NOMO-1 treated with DMSO at 0.1 percent for 48 hours (cell line): ENCODE measurements around the gene SERPINB5.

Experiments used
- DNase-seq: peaks from one replicate; lab custom pipeline; 2025; ENCODE audit not compliant: unreplicated experiment; lab: John Stamatoyannopoulos, UW

The SERPINB5 gene

GRCh38 chr18:63523660-63524059 lies 46.9 kb downstream of the SERPINB5 start:
- no peak for DNase-seq

- no peak for DNase-seq
Observed at GRCh38 chr18:63527251-63527650, 50.5 kb downstream of the SERPINB5 start.

GRCh38 chr18:63528863-63529492 lies 52.2 kb downstream of the SERPINB5 start:
- no peak for DNase-seq

GRCh38 chr18:63532471-63532870 lies 55.7 kb downstream of the SERPINB5 start:
- DNase-seq, result no peak

GRCh38 chr18:63534615-63535014 lies 57.9 kb downstream of the SERPINB5 start:
- peak; percentile 74 for DNase-seq

- no peak for DNase-seq
Observed at GRCh38 chr18:63539904-63540510, 63.2 kb downstream of the SERPINB5 start.

- DNase-seq, result peak; percentile 16
Observed at GRCh38 chr18:63542069-63542468, 65.3 kb downstream of the SERPINB5 start, which contains the start of gene SERPINB12. SERPINB12 (plus strand) TSS chr18:63542369; CDS start chr18:63556160, 13,791 bp downstream.

GRCh38 chr18:63544017-63544416 lies 67.3 kb downstream of the SERPINB5 start:
- no peak for DNase-seq

GRCh38 chr18:63545000-63545399 lies 68.2 kb downstream of the SERPINB5 start:
- DNase-seq, result no peak

- DNase-seq, result no peak
Observed at GRCh38 chr18:63550068-63550467, 73.3 kb downstream of the SERPINB5 start.

- no peak for DNase-seq
Observed at GRCh38 chr18:63551769-63552168, 75.0 kb downstream of the SERPINB5 start.

- no peak for DNase-seq
Observed at GRCh38 chr18:63552581-63552980, 75.8 kb downstream of the SERPINB5 start.

- DNase-seq, result peak; percentile 90
Observed at GRCh38 chr18:63553081-63553480, 76.3 kb downstream of the SERPINB5 start.
